CD4-positive, alpha-beta memory T cell (primary cell): Measurements from ENCODE around the gene GFOD1. TPM values are rescaled to one million over a fixed set of nuclear protein-coding genes. Genes with fewer than 3 reads are reported as not detected.

Experiments used
- CTCF ChIA-PET: fragments of 350-600 bp; sonication (Branson Sonifier 250); formaldehyde crosslinking; loops from one replicate; lab custom pipeline; 2021; ENCODE audit warnings: inconsistent platforms; ENCODE audit not compliant: partially characterized antibody; lab: Charles Lee
- POLR2A ChIA-PET: fragments of 350-600 bp; sonication (Branson Sonifier 250); formaldehyde crosslinking; loops from one replicate; lab custom pipeline; 2021; ENCODE audit not compliant: partially characterized antibody; lab: Charles Lee
- DNase-seq, 5 donors: peaks; one replicate each; pipeline versions ENCODE4 v3.0.0 to v3.0.0-alpha.2; 2020 to 2022; ENCODE audit warnings: mixed read lengths in 1 of 5
- H3K27ac ChIP-seq: one replicate; pipeline ENCODE4 v1.7.0; 2013; ENCODE audit warnings: low read depth, low read length
- H3K27me3 ChIP-seq: 2 replicates; pipeline ENCODE4 v1.7.0; 2013; ENCODE audit warnings: mild to moderate bottlenecking, low read length, moderate library complexity; ENCODE audit not compliant: insufficient read depth
- H3K36me3 ChIP-seq: 2 replicates; pipeline ENCODE4 v1.7.0; 2013; ENCODE audit warnings: mild to moderate bottlenecking, low read length, moderate library complexity; ENCODE audit not compliant: insufficient read depth
- H3K4me1 ChIP-seq: 2 replicates; pipeline ENCODE4 v1.7.0; 2013; ENCODE audit warnings: mild to moderate bottlenecking, low read length, moderate library complexity; ENCODE audit not compliant: insufficient read depth
- H3K4me3 ChIP-seq, 2 donors: one replicate each; pipeline ENCODE4 v1.7.0; 2013; ENCODE audit warnings: low read length in 2 of 2, mild to moderate bottlenecking in 1 of 2
- H3K9me3 ChIP-seq, 2 donors: one replicate each; pipeline ENCODE4 v1.7.0; 2013; ENCODE audit warnings: low read length in 2 of 2, control low read depth in 1 of 2; ENCODE audit not compliant: control insufficient read depth in 1 of 2
- H3K27ac Mint-ChIP-seq, 7 donors: one replicate each; pipeline ENCODE4 v1.8.0; 2020 to 2021; ENCODE audit warnings: mixed read lengths in 7 of 7, mild to moderate bottlenecking in 6 of 7, inconsistent platforms in 3 of 7, moderate library complexity in 3 of 7
- H3K27me3 Mint-ChIP-seq, 2 donors: one replicate each; pipeline ENCODE4 v1.8.0; 2020 to 2021; ENCODE audit warnings: mixed read lengths in 2 of 2
- H3K36me3 Mint-ChIP-seq, 2 donors: one replicate each; pipeline ENCODE4 v1.8.0; 2020 to 2021; ENCODE audit warnings: mixed read lengths in 2 of 2, inconsistent platforms in 1 of 2, mild to moderate bottlenecking in 1 of 2
- H3K4me1 Mint-ChIP-seq, 4 donors: one replicate each; pipeline ENCODE4 v1.8.0; 2020 to 2021; ENCODE audit warnings: mixed read lengths in 4 of 4, mild to moderate bottlenecking in 1 of 4
- H3K4me3 Mint-ChIP-seq, 8 donors: one replicate each; pipeline ENCODE4 v1.8.0; 2020 to 2021; ENCODE audit warnings: mixed read lengths in 8 of 8, mild to moderate bottlenecking in 7 of 8, moderate library complexity in 6 of 8, inconsistent platforms in 3 of 8
- H3K9me3 Mint-ChIP-seq, 8 donors: one replicate each; pipeline ENCODE4 v1.8.0; 2020 to 2021; ENCODE audit warnings: mixed read lengths in 8 of 8, mild to moderate bottlenecking in 5 of 8, inconsistent platforms in 3 of 8, moderate library complexity in 1 of 8
- intact Hi-C: fragments of 100-400 bp; cut with micrococcal nuclease; formaldehyde crosslinking; loops from one replicate; pipeline ENCODE4 v1.15.1; 2023
- polyA plus RNA-seq, 2 donors: library from polyadenylated mRNA; unstranded; fragments of 300-500 nt; fragmentation: Illumina TruSeq; gene quantifications; one replicate each; pipeline ENCODE4 v1.2.3, GENCODE V29; 2021
- total RNA-seq, 2 experiments: library from RNA; stranded (reverse); gene quantifications; one replicate each; pipeline ENCODE4 v1.2.3, GENCODE V29; 2021

Gene GFOD1
- total and polyA plus RNA-seq, 4 experiments from 2014 or later: 0.95 to 1.1 (median 0.97) TPM; not detected in 1

GRCh38 chr6:13375360-13375878 is 112.0 kb downstream of the GFOD1 start:
- CTCF ChIA-PET: interaction anchor here (1.4 kb wide), 1 partner anchor 38 kb away, joined by 4 read pairs; no protein-coding TSS in a partner anchor
- no peaks in the 10 kb centered on the region for H3K27me3 Mint-ChIP-seq
- no peak overlapping the region for H3K4me3 ChIP-seq

DNA sequence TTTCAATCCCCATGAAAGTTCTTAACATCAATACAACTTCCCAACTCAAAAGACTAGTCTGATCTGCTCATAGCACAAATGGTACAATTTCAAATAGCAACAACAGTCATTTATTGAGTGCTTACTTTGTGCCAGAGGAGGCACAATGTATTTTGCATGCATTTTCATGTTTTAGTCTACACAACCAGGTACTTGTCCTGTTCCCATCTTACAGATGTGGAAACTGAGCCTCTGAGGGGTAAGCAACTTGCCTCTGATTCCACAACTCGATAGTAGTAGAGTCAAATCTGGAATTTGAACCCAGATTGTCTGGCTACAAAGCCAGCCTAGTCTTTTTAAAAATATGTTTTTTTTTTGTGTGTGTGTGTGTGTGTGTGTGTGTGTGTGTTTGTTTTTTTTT is 113.5 kb downstream of the GFOD1 start:
- no peak overlapping the region for H3K27ac ChIP-seq
- H3K9me3 ChIP-seq: no peaks in the 10 kb centered on the region
- Mint-ChIP-seq H3K27ac (no peak overlapping the region), H3K4me1 (peaks cover 5 to 10% (median 7%) of the 10 kb centered on the region in 4 donors), H3K27me3 (no peaks in the 10 kb centered on the region), H3K36me3 (no peaks in the 10 kb centered on the region), H3K9me3 (peaks cover 0 to 4% (median 0%) of the 10 kb centered on the region in 8 donors), H3K4me3 (no peak overlapping the region)
- no peaks in the 10 kb centered on the region for H3K36me3 ChIP-seq
- intact Hi-C loops: no loop called here
- H3K4me3 ChIP-seq: no peak overlapping the region
- ChIA-PET POLR2A (no interaction called here), CTCF (interaction anchor here (0.6 to 1.0 kb wide), 2 partner anchors 9 to 11 kb away, joined by 3 read pairs; no protein-coding TSS in a partner anchor)
- no peak for DNase-seq
- H3K27me3 ChIP-seq: no peaks in the 10 kb centered on the region
- peaks cover 8% of the 10 kb centered on the region for H3K4me1 ChIP-seq

More at GRCh38 chr6:13375360-13375878, 112.0 kb downstream of the GFOD1 start:
- Histone ChIP-seq H3K4me1 (peaks cover 8% of the 10 kb centered on the region), H3K36me3 (no peaks in the 10 kb centered on the region), H3K27ac (no peak overlapping the region), H3K27me3 (no peaks in the 10 kb centered on the region), H3K9me3 (no peaks in the 10 kb centered on the region)
- peak in 1 of 5 donors; percentile 48 for DNase-seq
- POLR2A ChIA-PET: no interaction called here
- H3K4me3 Mint-ChIP-seq: peak overlapping the region in 1 of 8 donors; percentile 28
- H3K4me1 Mint-ChIP-seq: peaks cover 5 to 10% (median 7%) of the 10 kb centered on the region in 4 donors
- intact Hi-C loops: no loop called here
- H3K36me3 Mint-ChIP-seq: no peaks in the 10 kb centered on the region
- H3K9me3 Mint-ChIP-seq: peaks cover 0 to 4% (median 0%) of the 10 kb centered on the region in 8 donors
- H3K27ac Mint-ChIP-seq: peak overlapping the region in 4 of 7 donors; percentile 6 to 45 (median 16)

DNA sequence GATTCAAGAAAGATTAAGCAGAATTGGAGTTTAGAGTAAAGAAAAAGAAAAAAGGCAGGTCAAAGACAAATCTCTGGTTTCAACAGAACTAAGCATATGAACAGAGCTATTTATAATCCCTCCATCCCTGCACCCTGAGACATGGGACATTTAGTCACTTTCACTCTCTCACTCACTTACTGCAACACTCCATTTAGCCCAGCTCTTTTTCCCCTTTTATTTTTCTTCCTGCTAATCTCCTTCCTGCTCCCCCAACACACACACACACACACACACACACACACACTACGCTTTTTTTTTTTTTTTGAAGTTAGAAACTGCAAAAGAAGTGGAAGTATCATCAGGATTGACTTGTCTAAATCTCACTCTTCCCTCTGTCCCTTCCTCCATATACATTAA is 113.9 kb downstream of the GFOD1 start:
- Histone ChIP-seq H3K9me3 (no peaks in the 10 kb centered on the region), H3K27me3 (no peaks in the 10 kb centered on the region), H3K36me3 (no peaks in the 10 kb centered on the region), H3K4me3 (no peak overlapping the region), H3K27ac (no peak overlapping the region), H3K4me1 (peaks cover 8% of the 10 kb centered on the region)
- POLR2A ChIA-PET: no interaction called here
- no peak overlapping the region for H3K4me3 Mint-ChIP-seq
- peaks cover 0 to 4% (median 0%) of the 10 kb centered on the region in 8 donors for H3K9me3 Mint-ChIP-seq
- intact Hi-C loops: no loop called here
- H3K27me3 Mint-ChIP-seq: no peaks in the 10 kb centered on the region
- no peak for DNase-seq
- H3K4me1 Mint-ChIP-seq: peaks cover 5 to 10% (median 7%) of the 10 kb centered on the region in 4 donors
- H3K36me3 Mint-ChIP-seq: no peaks in the 10 kb centered on the region
- no peak overlapping the region for H3K27ac Mint-ChIP-seq
- CTCF ChIA-PET: interaction anchor here (1.0 kb wide), 1 partner anchor 12 kb away, joined by 3 read pairs; no protein-coding TSS in a partner anchor

GRCh38 chr6:13372688-13373487 is 114.5 kb downstream of the GFOD1 start:
- Histone ChIP-seq H3K27me3 (no peaks in the 10 kb centered on the region), H3K4me3 (no peak overlapping the region), H3K9me3 (no peaks in the 10 kb centered on the region), H3K4me1 (peaks cover 8% of the 10 kb centered on the region), H3K36me3 (no peaks in the 10 kb centered on the region), H3K27ac (no peak overlapping the region)
- no peaks in the 10 kb centered on the region for H3K27me3 Mint-ChIP-seq
- ChIA-PET POLR2A (no interaction called here), CTCF (interaction anchor here (0.8 to 1.0 kb wide), 2 partner anchors 12 to 203 kb away, joined by 3 read pairs; no protein-coding TSS in a partner anchor)
- H3K4me1 Mint-ChIP-seq: peaks cover 5 to 10% (median 7%) of the 10 kb centered on the region in 4 donors
- no peak overlapping the region for H3K4me3 Mint-ChIP-seq
- H3K27ac Mint-ChIP-seq: peak overlapping the region in 1 of 7 donors; percentile 36
- intact Hi-C loops: no loop called here
- no peaks in the 10 kb centered on the region for H3K36me3 Mint-ChIP-seq
- no peak for DNase-seq
- H3K9me3 Mint-ChIP-seq: peaks cover 0 to 4% (median 0%) of the 10 kb centered on the region in 8 donors

GRCh38 chr6:13372076-13372475 is 115.3 kb downstream of the GFOD1 start:
- H3K36me3 Mint-ChIP-seq: no peaks in the 10 kb centered on the region
- H3K27me3 ChIP-seq: no peaks in the 10 kb centered on the region
- no peaks in the 10 kb centered on the region for H3K36me3 ChIP-seq
- no peak for DNase-seq
- H3K9me3 Mint-ChIP-seq: peaks cover 0 to 4% (median 0%) of the 10 kb centered on the region in 8 donors
- H3K4me1 Mint-ChIP-seq: peaks cover 5 to 10% (median 7%) of the 10 kb centered on the region in 4 donors
- no peak overlapping the region for H3K4me3 ChIP-seq
- CTCF ChIA-PET: interaction anchor here (0.8 kb wide), 1 partner anchor 203 kb away, joined by 3 read pairs; no protein-coding TSS in a partner anchor
- no peak overlapping the region for H3K4me3 Mint-ChIP-seq
- H3K9me3 ChIP-seq: no peaks in the 10 kb centered on the region
- H3K27ac Mint-ChIP-seq: no peak overlapping the region
- H3K27ac ChIP-seq: no peak overlapping the region
- POLR2A ChIA-PET: no interaction called here
- no peaks in the 10 kb centered on the region for H3K27me3 Mint-ChIP-seq
- H3K4me1 ChIP-seq: peaks cover 8% of the 10 kb centered on the region
- intact Hi-C loops: no loop called here

GRCh38 chr6:13371421-13372072 is 115.9 kb downstream of the GFOD1 start:
- Mint-ChIP-seq H3K4me3 (no peak overlapping the region), H3K4me1 (peaks cover 5 to 10% (median 7%) of the 10 kb centered on the region in 4 donors), H3K9me3 (peaks cover 0 to 2% (median 0%) of the 10 kb centered on the region in 8 donors), H3K27me3 (no peaks in the 10 kb centered on the region), H3K27ac (no peak overlapping the region), H3K36me3 (no peaks in the 10 kb centered on the region)
- H3K27me3 ChIP-seq: no peaks in the 10 kb centered on the region
- no peaks in the 10 kb centered on the region for H3K36me3 ChIP-seq
- H3K27ac ChIP-seq: no peak overlapping the region
- intact Hi-C loops: no loop called here
- no peaks in the 10 kb centered on the region for H3K9me3 ChIP-seq
- peaks cover 8% of the 10 kb centered on the region for H3K4me1 ChIP-seq
- ChIA-PET POLR2A (no interaction called here), CTCF (interaction anchor here (0.8 kb wide), 1 partner anchor 204 kb away, joined by 3 read pairs; no protein-coding TSS in a partner anchor)
- no peak for DNase-seq
- no peak overlapping the region for H3K4me3 ChIP-seq

DNA sequence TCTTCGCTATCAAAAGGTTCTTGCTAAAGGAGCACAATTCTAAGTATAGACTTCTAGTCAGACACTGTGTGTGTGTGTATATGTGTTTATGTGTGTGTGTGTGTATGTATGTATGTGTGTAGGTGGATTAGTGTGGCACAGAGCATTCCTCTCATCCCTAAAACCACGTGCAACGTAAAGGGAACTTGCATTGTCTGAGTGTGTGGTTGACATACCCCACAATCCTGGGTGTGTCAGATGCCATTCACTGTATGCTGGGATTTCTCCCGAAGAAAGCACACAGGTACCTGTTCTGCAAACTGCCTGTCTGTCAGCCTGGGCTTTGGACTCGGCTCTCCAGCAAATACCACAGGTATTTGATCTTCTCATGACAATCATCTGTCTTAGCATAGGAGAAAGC is 116.8 kb downstream of the GFOD1 start:
- Histone ChIP-seq H3K27ac (no peak overlapping the region), H3K4me3 (no peak overlapping the region), H3K9me3 (no peaks in the 10 kb centered on the region), H3K36me3 (no peaks in the 10 kb centered on the region), H3K27me3 (no peaks in the 10 kb centered on the region), H3K4me1 (peaks cover 7% of the 10 kb centered on the region)
- ChIA-PET POLR2A (no interaction called here), CTCF (no interaction called here)
- Mint-ChIP-seq H3K4me3 (no peak overlapping the region), H3K36me3 (no peaks in the 10 kb centered on the region), H3K27me3 (no peaks in the 10 kb centered on the region), H3K27ac (peak overlapping the region in 1 of 7 donors; percentile 4), H3K9me3 (no peaks in the 10 kb centered on the region), H3K4me1 (peaks cover 5 to 8% (median 6%) of the 10 kb centered on the region in 4 donors)
- no peak for DNase-seq
- intact Hi-C loops: no loop called here
